K562 (cell line): ENCODE measurements around the gene FAAP100. TPM values are rescaled to one million over a fixed set of nuclear protein-coding genes. Genes with fewer than 3 reads are reported as not detected.
A peak's percentile ranks its signal among the peaks of the same experiment; 100 is the strongest.

Experiments
- CBX5 ChIP-seq: IDR thresholded peaks from 2 replicates; pipeline ENCODE4 v1.6.1; 2014; ENCODE audit warnings: low read depth, borderline replicate concordance
- CHD2 ChIP-seq: IDR thresholded peaks from 2 replicates; pipeline ENCODE4 v1.6.1; 2011; ENCODE audit warnings: low read depth, low read length
- FOS ChIP-seq: IDR thresholded peaks from 3 replicates; pipeline ENCODE4 v1.6.1; 2011; ENCODE audit not compliant: insufficient read length; ENCODE audit errors: extremely low read depth
- LCOR ChIP-seq: sonication (generic); formaldehyde crosslinking; IDR thresholded peaks from 2 replicates; pipeline ENCODE4 v1.8.0; 2022; ENCODE audit warnings: mild to moderate bottlenecking, missing genetic modification reagents
- POLR2G ChIP-seq: fragments of 200-400 bp; formaldehyde crosslinking; IDR thresholded peaks from 2 replicates; pipeline ENCODE4 v1.6.1; 2017; ENCODE audit warnings: low read depth, mild to moderate bottlenecking, antibody characterized with exemption, low read length, moderate library complexity
- PPARD ChIP-seq: fragments of 250-450 bp; sonication (Bioruptor Pico); IDR thresholded peaks from 2 replicates; pipeline ENCODE4 v1.8.0; 2022; ENCODE audit warnings: inconsistent platforms, mild to moderate bottlenecking, moderate library complexity
- SIX5 ChIP-seq, 2 experiments: IDR thresholded peaks; 2 replicates each; pipeline ENCODE4 v1.6.1; 2011; ENCODE audit warnings: low read length in 2 of 2, borderline replicate concordance in 1 of 2, low read depth in 1 of 2, mild to moderate bottlenecking in 1 of 2, moderate library complexity in 1 of 2; ENCODE audit not compliant: insufficient read depth in 1 of 2
- SMARCB1 ChIP-seq: IDR thresholded peaks from 2 replicates; pipeline ENCODE4 v1.6.1; 2011; ENCODE audit warnings: improper control_type of control experiment, low read depth; ENCODE audit not compliant: insufficient read length
- SMC3 ChIP-seq: conservative IDR thresholded peaks from 2 replicates; pipeline ENCODE4 v1.6.1; 2011; ENCODE audit warnings: low read depth, low read length, improper control_type of control experiment; ENCODE audit not compliant: insufficient read depth
- ZNF57 ChIP-seq: fragments of 450-650 bp; formaldehyde crosslinking; IDR thresholded peaks from 2 replicates; pipeline ENCODE4 v1.4.0; 2020; ENCODE audit warnings: mild to moderate bottlenecking, moderate library complexity
- ZNF586 ChIP-seq: fragments of 450-650 bp; formaldehyde crosslinking; conservative IDR thresholded peaks from 2 replicates; pipeline ENCODE4 v1.4.0; 2020; ENCODE audit warnings: mild to moderate bottlenecking, moderate library complexity
- ZNF668 ChIP-seq: fragments of 250-450 bp; sonication (Bioruptor Pico); IDR thresholded peaks from 2 replicates; pipeline ENCODE4 v1.8.0; 2022; ENCODE audit warnings: mild to moderate bottlenecking, inconsistent platforms
- ZNF785 ChIP-seq: fragments of 250-450 bp; sonication (Bioruptor Pico); IDR thresholded peaks from 2 replicates; pipeline ENCODE4 v1.4.0; 2020; ENCODE audit warnings: mild to moderate bottlenecking
- polyA plus RNA-seq, 8 experiments: library from polyadenylated mRNA; depleted of rRNA in 4 of 8; stranded (reverse) in 5 of 8; unstranded in 3 of 8; fragments of >200 nt; fragmentation: Nextera tagmentation in 2 of 8; fragmentation: Illumina TruSeq in 1 of 8; extraction: Ambion mirVana in 2 of 8; extraction: Trizol in 1 of 8; gene quantifications; 2 replicates each; pipeline versions ENCODE4 v1.2.1 to v1.2.3, GENCODE V29; 2011 to 2014; ENCODE audit warnings: inconsistent platforms in 1 of 8, missing spikeins in 1 of 8
- total RNA-seq, 7 experiments: library from RNA; depleted of rRNA in 6 of 7; stranded (reverse); fragments of >200 nt in 6 of 7; fragmentation: Illumina TruSeq in 2 of 7; extraction: Trizol in 2 of 7; gene quantifications; 2 replicates each; pipeline versions ENCODE4 v1.2.1 to v1.2.3, GENCODE V29; 2011 to 2021; ENCODE audit warnings: low replicate concordance in 1 of 7
- TF ChIP-seq, protein P1 (sequence below): sonication (generic); formaldehyde crosslinking; IDR thresholded peaks from 2 replicates; pipeline ENCODE4 v1.8.1; 2023; ENCODE audit warnings: mild to moderate bottlenecking, missing genetic modification reagents
- TF ChIP-seq, protein P2 (sequence below), 2 experiments: fragments of 450-650 bp; IDR thresholded peaks; 2 replicates each; pipeline ENCODE4 v1.6.1; 2016; ENCODE audit warnings: mild to moderate bottlenecking in 2 of 2, borderline replicate concordance in 1 of 2, low read depth in 1 of 2, moderate library complexity in 1 of 2
- TF ChIP-seq, protein P3 (sequence below): fragments of 250-450 bp; sonication (Bioruptor Pico); IDR thresholded peaks from 2 replicates; pipeline ENCODE4 v1.4.0; 2020; ENCODE audit warnings: borderline replicate concordance

FAAP100 gene
- total and polyA plus RNA-seq, 9 of the 15 experiments (the other 6 are each of a cell fraction or from before 2014, with no cell fraction given): 0.31 to 51.2 (median 12.6) TPM

DNA sequence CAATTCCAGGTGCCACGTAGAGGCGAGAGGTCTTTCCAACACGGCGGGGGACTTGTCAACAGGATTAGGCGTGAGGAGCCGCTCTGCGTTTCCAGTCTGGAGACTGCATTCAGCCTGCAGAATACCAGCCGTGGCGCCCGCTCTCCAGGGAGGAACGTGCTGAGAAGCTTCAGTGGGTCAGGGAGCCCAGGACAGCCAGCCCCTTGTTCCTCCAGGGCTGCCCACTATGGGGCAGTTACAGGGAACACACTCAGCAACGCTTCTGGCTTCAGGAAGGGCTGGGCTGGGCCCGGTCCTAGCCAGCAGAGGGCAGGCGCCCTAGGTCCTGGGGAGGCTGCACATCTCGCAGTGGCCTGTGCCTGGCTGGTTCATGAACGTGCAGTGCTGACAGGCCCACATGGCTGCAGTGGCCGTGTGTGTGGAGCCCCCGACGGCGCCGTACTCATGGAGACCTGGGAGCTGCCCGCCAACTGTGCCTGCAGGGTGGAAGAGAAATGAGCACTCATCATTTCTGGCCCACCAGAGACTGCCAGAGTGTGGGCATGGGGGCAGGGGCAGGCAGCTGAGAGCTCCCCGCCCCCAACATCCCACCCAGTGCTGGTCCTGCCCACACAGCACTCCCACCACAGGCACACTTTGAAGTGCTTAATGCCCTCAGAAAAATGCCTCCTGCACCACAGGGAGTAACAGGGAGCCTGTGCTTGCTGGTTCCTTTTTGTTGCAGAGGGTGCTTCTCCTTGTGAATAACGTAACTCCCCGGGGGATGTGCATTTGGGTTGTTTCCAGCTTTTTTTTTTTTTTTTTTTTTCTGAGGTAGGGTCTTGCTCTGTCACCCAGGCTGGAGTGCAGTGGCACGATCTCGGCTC, 7.0 kb upstream of the FAAP100 start (continued):
- TF ChIP-seq, protein P1, sequence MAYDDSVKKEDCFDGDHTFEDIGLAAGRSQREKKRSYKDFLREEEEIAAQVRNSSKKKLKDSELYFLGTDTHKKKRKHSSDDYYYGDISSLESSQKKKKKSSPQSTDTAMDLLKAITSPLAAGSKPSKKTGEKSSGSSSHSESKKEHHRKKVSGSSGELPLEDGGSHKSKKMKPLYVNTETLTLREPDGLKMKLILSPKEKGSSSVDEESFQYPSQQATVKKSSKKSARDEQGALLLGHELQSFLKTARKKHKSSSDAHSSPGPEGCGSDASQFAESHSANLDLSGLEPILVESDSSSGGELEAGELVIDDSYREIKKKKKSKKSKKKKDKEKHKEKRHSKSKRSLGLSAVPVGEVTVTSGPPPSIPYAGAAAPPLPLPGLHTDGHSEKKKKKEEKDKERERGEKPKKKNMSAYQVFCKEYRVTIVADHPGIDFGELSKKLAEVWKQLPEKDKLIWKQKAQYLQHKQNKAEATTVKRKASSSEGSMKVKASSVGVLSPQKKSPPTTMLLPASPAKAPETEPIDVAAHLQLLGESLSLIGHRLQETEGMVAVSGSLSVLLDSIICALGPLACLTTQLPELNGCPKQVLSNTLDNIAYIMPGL (CRISPR knock-in tag): no peak
- TF ChIP-seq SMC3 (no peak), POLR2G (peak; percentile 53), FOS (no peak), CBX5 (no peak), ZNF668 (CRISPR knock-in tag) (no peak), PPARD (CRISPR knock-in tag) (no peak), CHD2 (no peak), LCOR (CRISPR knock-in tag) (no peak), ZNF785 (CRISPR knock-in tag) (no peak), ZNF57 (CRISPR knock-in tag) (no peak), ZNF586 (CRISPR knock-in tag) (no peak), SMARCB1 (no peak), SIX5 (IDR thresholded peaks at IDR 0.05; ENCODE audit: borderline replicate concordance in 1 of 2, insufficient read depth in 1 of 2, low read depth in 1 of 2, low read length in 2 of 2) (no peak)
- TF ChIP-seq, protein P2, sequence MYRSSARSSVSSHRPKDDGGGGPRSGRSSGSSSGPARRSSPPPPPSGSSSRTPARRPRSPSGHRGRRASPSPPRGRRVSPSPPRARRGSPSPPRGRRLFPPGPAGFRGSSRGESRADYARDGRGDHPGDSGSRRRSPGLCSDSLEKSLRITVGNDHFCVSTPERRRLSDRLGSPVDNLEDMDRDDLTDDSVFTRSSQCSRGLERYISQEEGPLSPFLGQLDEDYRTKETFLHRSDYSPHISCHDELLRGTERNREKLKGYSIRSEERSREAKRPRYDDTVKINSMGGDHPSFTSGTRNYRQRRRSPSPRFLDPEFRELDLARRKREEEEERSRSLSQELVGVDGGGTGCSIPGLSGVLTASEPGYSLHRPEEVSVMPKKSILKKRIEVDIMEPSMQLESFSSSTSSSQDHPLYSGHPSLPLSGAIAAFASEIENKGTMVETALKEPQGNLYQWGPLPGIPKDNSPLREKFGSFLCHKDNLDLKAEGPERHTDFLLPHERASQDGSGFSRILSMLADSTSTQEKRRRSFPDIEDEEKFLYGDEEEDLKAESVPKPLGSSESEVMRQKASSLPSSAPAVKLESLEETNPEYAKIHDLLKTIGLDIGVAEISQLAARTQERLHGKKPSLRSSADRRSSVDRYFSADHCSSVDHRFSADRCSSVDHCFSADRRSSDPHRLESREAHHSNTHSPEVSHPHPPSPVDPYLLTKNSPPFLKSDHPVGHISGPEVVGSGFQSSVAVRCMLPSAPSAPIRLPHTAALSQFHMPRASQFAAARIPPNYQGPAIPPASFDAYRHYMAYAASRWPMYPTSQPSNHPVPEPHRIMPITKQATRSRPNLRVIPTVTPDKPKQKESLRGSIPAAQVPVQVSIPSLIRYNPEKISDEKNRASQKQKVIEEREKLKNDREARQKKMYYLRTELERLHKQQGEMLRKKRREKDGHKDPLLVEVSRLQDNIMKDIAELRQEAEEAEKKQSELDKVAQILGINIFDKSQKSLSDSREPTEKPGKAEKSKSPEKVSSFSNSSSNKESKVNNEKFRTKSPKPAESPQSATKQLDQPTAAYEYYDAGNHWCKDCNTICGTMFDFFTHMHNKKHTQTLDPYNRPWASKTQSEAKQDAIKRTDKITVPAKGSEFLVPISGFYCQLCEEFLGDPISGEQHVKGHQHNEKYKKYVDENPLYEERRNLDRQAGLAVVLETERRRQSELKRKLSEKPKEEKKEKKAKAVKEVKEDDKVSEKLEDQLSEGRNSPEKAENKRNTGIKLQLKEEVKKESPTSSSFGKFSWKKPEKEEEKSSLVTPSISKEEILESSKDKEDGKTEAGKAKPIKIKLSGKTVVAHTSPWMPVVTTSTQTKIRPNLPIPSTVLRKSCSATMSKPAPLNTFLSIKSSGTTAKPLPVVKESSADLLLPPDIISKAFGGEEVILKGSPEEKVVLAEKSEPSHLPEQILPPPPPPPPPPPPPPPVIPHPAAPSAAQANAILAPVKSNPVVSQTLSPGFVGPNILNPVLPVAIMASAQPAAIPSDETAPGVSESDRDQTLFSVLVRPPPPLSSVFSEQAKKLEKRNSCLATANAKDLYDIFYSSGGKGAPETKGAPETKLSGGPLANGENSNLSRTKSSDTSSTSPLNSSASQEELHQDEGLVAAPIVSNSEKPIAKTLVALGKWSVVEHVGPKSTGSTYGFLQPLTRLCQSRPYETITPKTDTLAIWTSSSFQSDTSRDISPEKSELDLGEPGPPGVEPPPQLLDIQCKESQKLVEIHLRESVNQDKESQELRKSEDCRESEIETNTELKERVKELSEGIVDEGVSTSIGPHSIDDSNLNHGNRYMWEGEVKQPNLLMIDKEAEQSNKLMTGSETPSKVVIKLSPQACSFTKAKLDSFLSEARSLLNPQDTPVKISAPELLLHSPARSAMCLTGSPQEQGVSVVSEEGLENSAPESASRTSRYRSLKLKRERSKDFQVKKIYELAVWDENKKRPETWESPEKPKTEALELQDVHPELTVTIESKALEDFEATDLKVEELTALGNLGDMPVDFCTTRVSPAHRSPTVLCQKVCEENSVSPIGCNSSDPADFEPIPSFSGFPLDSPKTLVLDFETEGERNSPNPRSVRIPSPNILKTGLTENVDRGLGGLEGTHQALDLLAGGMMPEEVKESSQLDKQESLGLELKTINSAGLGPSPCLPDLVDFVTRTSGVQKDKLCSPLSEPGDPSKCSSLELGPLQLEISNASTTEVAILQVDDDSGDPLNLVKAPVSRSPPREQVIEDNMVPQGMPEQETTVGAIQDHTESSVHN (IDR thresholded peaks at IDR 0.05; ENCODE audit: borderline replicate concordance in 1 of 2, low read depth in 1 of 2): no peak
- TF ChIP-seq, protein P3, sequence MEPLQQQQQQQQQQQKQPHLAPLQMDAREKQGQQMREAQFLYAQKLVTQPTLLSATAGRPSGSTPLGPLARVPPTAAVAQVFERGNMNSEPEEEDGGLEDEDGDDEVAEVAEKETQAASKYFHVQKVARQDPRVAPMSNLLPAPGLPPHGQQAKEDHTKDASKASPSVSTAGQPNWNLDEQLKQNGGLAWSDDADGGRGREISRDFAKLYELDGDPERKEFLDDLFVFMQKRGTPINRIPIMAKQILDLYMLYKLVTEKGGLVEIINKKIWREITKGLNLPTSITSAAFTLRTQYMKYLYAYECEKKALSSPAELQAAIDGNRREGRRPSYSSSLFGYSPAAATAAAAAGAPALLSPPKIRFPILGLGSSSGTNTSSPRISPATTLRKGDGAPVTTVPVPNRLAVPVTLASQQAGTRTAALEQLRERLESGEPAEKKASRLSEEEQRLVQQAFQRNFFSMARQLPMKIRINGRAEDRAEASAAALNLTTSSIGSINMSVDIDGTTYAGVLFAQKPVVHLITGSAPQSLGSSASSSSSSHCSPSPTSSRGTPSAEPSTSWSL (CRISPR knock-in tag): no peak
